ENCODE measurements around the gene CERS6. TPM values are rescaled to one million over a fixed set of nuclear protein-coding genes. Genes with fewer than 3 reads are reported as not detected.
A peak's percentile ranks its signal among the peaks of the same experiment; 100 is the strongest.

The CERS6 gene
- polyA plus RNA-seq, 4 donors, result 41.8 to 50.6 (median 47.4) TPM

DNA sequence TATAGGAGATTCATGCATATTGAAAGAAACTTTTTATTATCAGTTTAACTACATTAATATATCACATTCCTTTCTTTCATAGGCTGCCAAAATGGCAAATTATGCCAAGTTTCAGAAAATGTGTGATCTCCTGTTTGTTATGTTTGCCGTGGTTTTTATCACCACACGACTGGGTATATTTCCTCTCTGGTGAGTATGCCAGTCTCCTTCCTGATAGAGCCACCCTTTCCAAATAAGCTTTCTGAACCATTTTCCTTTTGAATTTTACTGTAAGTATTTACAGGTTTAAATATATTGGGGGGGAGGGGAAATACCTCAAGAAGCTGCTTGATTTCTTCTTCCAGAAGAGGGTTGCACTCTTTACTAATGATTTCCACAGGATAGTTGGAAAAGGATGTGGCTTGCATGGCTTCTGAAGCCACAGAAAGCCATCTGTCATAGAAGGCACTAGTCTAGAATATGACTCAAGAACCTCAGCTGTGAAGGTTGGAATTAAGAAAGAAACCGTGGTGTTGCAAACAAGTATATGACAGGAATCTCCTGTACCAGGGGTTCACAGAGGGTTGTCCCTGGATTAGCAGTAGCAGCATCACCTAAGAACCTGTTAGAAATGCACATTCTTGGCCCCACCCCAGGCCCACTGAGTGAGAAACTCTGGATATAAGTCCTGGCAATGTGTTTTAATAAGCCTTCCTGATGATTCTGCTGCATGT lies 261.9 kb downstream of the CERS6 start:
- no peak for DNase-seq (ENCODE audit: low read depth in 4 of 4, low spot score in 2 of 4)

DNA sequence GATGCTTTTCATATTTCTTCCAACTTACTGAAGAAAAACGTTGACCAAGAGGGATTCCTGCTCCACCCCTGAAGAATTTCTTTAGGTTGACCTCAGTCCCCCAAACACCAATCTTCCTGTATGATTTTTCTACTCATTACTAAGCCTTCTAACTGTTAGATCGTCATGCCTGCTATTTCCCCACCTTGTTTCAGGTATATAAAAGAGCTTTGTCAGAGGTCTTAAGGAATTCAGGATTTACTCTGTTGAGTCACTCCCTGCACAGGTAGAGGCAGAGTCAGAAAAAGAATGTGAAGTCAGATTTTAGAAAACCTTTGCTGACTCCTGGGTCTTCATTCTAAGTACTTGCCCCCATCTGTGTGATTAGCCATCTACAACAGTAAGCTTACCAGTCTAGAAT lies 262.6 kb downstream of the CERS6 start:
- no peak for DNase-seq (ENCODE audit: low read depth in 4 of 4, low spot score in 2 of 4)

GRCh38 chr2:168719446-168719845 lies 263.4 kb downstream of the CERS6 start:
- DNase-seq (ENCODE audit: low read depth in 4 of 4, low spot score in 2 of 4), result no peak

DNA sequence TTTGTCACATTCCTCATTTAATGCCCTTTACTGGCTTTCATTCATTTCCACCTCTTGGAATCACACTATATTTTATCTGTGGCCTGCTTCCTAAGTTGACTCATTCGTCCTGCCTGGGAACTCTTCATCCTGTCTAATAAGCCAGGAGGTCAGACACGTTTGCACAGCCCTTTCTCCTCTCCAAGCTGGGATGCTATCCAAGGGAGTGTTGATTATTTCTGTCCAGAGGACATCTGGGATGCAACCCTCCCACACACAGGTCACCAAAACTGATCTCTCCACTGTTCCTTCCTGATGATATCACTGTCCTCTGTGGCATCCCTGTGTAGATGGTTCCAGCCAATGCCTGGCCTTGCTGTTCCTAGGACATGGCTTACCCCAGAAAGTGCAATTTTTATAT lies 266.5 kb downstream of the CERS6 start:
- peak in 1 of 4 donors; percentile 11 for DNase-seq (ENCODE audit: low read depth in 4 of 4, low spot score in 2 of 4)

DNA sequence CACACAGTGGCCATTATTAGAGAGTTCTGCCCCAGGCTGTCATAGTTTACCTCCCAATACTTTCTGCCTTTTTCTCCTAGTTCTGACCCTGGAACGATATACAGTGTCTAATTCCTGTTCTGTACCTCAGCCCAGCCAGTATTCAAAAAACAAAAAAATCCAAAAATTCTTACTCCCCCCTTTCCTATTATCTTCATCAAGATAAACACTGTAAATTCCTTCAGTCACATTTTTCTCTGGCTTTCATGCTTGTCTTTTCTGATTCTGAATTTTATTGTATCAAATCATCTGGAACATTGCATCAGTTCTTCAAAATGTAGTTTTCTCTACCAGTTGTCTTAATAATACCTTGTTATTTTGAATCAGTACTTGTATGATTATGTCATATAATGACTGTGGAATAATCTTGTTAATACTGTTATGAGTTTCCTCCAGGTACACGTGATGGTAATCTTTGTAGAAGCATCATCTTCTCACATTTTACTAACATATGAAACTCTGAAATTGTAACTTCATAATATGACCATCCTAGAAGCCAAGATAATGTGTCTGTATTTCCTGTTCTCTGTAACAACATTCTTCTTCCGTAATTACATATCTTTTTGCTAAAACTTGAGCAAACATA lies 267.3 kb downstream of the CERS6 start:
- DNase-seq (ENCODE audit: low read depth in 4 of 4, low spot score in 2 of 4), result no peak

- DNase-seq (ENCODE audit: low read depth in 4 of 4, low spot score in 2 of 4), result no peak
Measured at GRCh38 chr2:168726375-168726774, 270.3 kb downstream of the CERS6 start.

GRCh38 chr2:168727904-168728470 lies 271.9 kb downstream of the CERS6 start:
- no peak for DNase-seq (ENCODE audit: low read depth in 4 of 4, low spot score in 2 of 4)

DNA sequence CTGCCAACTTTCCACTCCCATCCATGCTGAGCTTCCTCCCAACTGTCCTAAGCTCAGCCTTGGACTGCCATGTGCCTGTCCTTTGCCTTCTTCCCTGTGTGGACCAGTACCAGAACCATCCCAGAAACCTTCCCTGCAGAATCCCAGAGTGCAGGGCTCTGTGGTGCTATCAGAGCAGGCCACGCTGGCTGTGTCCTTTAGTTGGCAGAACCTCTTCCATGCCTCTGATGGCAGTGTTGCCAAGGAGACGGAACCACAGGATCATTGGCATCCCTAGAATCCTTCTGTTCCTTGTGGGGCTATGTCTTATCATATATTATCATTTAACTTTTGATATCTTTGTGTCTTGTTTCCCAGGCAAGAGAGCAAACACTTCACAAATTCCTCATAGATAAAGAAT lies 273.4 kb downstream of the CERS6 start:
- no peak for DNase-seq (ENCODE audit: low read depth in 4 of 4, low spot score in 2 of 4)

- no peak for DNase-seq (ENCODE audit: low read depth in 4 of 4, low spot score in 2 of 4)
Measured at GRCh38 chr2:168730344-168730743, 274.3 kb downstream of the CERS6 start.

DNA sequence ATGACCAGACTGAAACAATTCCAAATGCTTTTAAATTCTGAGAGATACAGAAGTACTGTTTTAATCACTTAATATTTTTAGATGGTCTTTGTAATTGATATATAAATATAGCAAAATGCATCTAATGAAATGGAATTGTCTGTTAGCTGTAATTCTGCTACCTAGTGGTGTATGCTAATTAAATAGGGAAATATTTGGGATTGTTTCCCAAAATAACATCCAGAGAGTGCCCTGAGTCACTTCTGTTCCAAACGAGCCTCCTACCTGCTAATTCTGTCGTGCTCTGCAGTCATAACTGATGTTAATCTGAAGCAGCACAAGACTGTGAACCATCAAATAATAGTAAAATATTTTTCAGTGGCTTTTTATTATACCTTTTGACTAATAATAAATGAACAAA lies 274.9 kb downstream of the CERS6 start:
- DNase-seq (ENCODE audit: low read depth in 4 of 4, low spot score in 2 of 4), result no peak

GRCh38 chr2:168731616-168732015 lies 275.5 kb downstream of the CERS6 start:
- DNase-seq (ENCODE audit: low read depth in 4 of 4, low spot score in 2 of 4), result no peak

DNA sequence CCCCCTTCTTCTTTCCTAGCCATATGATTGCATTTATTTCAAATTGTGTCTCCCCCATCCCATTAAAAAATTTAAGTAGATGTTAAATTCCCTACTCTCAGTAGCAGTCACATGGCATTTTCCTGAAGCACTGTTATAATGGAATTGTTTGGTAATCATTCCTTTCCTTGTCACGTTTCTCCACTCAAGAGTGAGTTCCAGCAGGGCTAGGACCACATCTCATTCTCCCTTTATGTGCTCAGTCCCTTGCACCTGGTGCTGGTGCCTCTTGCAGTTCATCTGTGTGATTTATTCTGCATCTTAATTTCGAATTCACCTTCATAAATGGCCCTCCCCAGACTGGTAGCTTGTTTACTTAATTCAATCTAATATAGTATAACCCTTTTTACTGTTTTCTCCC lies 276.0 kb downstream of the CERS6 start:
- DNase-seq (ENCODE audit: low read depth in 4 of 4, low spot score in 2 of 4), result no peak

- DNase-seq (ENCODE audit: low read depth in 4 of 4, low spot score in 2 of 4), result no peak
Measured at GRCh38 chr2:168732506-168732905, 276.4 kb downstream of the CERS6 start.

- no peak for DNase-seq (ENCODE audit: low read depth in 4 of 4, low spot score in 2 of 4)
Measured at GRCh38 chr2:168734199-168734760, 278.2 kb downstream of the CERS6 start.

- no peak for DNase-seq (ENCODE audit: low read depth in 4 of 4, low spot score in 2 of 4)
Measured at GRCh38 chr2:168736649-168737445, 280.8 kb downstream of the CERS6 start.

DNA sequence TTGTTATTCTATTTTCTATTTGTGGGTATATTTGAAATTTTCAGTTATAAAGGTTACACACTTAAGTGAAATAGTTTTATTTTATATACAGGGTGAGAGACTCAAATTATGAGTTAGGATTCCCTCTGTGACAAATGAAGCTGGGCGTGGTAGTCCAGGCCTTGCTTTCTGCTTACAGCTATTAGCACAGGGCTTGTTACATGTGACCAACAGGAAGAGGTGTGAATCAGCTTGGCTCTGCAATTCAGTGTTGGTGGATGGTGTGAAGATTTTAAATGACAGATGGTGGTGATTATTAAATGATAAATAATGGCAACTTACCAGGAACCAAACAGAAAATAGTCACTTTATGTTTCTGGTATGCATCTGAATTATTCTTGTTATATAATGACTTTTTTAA lies 282.0 kb downstream of the CERS6 start:
- no peak for DNase-seq (ENCODE audit: low read depth in 4 of 4, low spot score in 2 of 4)

- DNase-seq (ENCODE audit: low read depth in 4 of 4, low spot score in 2 of 4), result no peak
Measured at GRCh38 chr2:168740360-168740759, 284.3 kb downstream of the CERS6 start.

DNA sequence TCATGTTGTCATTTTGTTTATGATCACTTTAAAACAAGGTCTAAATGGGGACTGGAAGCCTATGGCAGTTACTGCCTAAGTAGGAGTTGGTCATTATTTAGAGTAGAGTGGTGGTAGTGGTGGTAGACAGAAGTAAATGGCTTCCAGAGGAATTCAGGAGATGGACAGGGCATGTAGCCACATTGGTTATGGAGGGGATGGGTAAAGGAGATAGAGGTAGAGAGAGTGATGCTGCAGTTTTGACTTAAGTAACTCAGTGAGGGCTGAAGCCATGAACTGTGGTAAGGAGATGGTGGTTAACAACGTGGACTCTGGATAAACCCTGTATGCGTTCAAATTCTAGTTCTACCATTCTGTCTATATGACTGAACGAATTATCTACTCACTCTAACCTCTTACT lies 284.7 kb downstream of the CERS6 start:
- no peak for DNase-seq (ENCODE audit: low read depth in 4 of 4, low spot score in 2 of 4)

DNA sequence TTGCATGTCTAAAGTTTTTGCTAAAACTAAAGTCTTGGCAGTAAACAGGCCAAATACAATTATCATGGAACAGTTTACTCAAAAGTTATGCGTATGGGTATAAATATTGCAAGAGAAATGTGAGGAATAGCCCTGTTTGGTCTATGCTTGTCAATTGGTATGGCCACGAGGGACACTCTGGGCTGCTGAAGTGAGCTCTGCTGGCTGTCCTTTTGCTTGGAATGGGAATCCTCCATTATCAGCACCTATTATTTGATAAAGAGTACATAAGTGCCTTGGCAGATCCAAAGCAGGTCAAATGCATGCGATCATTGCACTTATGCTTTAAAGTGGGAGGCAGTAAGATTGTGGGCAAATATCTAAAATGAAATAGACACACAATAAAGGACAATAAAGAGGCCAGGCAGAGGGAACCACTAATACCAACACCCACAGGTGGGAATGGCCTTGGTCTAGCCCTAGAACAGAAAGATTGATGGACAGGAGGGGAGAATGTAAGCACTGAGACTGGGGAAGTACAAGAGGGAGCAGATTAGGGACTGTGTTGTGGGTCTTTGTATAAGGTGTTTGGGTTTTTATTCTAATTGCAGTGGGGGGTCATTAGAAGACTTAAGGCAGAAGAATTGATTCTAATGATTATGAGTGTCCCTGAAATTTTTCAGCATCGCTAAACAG lies 286.3 kb downstream of the CERS6 start:
- DNase-seq (ENCODE audit: low read depth in 4 of 4, low spot score in 2 of 4), result no peak

DNA sequence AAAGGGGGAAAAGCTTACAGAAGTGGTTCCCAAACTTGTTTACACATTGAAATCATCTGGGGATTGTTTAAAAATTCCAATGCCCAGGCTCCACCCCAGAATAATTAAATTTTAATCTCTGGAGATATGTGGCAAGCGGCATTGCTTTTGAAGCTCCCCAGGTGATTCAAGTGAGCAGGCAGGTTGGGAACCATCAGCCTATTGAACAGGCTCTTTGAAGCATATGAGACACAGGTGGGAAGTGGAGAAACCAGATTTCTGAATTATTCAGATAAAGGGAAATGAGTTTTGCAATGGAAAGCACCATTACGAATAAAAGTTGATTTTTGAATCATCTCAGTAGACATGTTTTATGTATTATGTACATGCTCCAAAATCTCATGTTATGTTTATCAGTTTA lies 288.8 kb downstream of the CERS6 start:
- no peak for DNase-seq (ENCODE audit: low read depth in 4 of 4, low spot score in 2 of 4)

- no peak for DNase-seq (ENCODE audit: low read depth in 4 of 4, low spot score in 2 of 4)
Measured at GRCh38 chr2:168748461-168748860, 292.4 kb downstream of the CERS6 start.
